Memory B cell (primary cell): ENCODE data around the gene EXOSC1.

Source experiments
- ATAC-seq: fragments of 150-1000 bp; cut with Tn5 transposase; 2 replicates; pipeline ENCODE4 v1.10.0; 2021; ENCODE audit warnings: low read depth, mild to moderate bottlenecking, moderate library complexity
- DNase-seq, 2 donors: peaks; one replicate each; pipeline ENCODE4 v3.0.0; 2022; ENCODE audit warnings: low spot score in 2 of 2
- H3K27ac Mint-ChIP-seq: one replicate; pipeline ENCODE4 v1.8.0; 2022; ENCODE audit warnings: mild to moderate bottlenecking, moderate library complexity, mixed read lengths
- H3K27me3 Mint-ChIP-seq: one replicate; pipeline ENCODE4 v1.8.0; 2022; ENCODE audit warnings: mixed read lengths
- H3K36me3 Mint-ChIP-seq: one replicate; pipeline ENCODE4 v1.8.0; 2022; ENCODE audit warnings: mild to moderate bottlenecking, mixed read lengths
- H3K4me1 Mint-ChIP-seq: one replicate; pipeline ENCODE4 v1.8.0; 2022; ENCODE audit warnings: mixed read lengths
- H3K4me3 Mint-ChIP-seq: one replicate; pipeline ENCODE4 v1.8.0; 2022; ENCODE audit warnings: mild to moderate bottlenecking, moderate library complexity, mixed read lengths
- H3K9me3 Mint-ChIP-seq: one replicate; pipeline ENCODE4 v1.8.0; 2022; ENCODE audit warnings: mixed read lengths

Gene EXOSC1

GRCh38 chr10:97468162-97468561 is 22.4 kb upstream of the EXOSC1 start:
- no peak overlapping the region for H3K4me3 Mint-ChIP-seq
- no peaks in the 10 kb centered on the region for H3K27me3 Mint-ChIP-seq
- no peak overlapping the region for H3K27ac Mint-ChIP-seq
- peaks cover 12% of the 10 kb centered on the region for H3K36me3 Mint-ChIP-seq
- DNase-seq (no peak), ATAC-seq (no peak)
- no peaks in the 10 kb centered on the region for H3K4me1 Mint-ChIP-seq
- H3K9me3 Mint-ChIP-seq = no peaks in the 10 kb centered on the region

GRCh38 chr10:97466755-97467154 is 20.9 kb upstream of the EXOSC1 start:
- DNase-seq (no peak), ATAC-seq (no peak)
- no peak overlapping the region for H3K4me3 Mint-ChIP-seq
- H3K36me3 Mint-ChIP-seq = peaks cover 15% of the 10 kb centered on the region
- H3K27ac Mint-ChIP-seq = no peak overlapping the region
- no peaks in the 10 kb centered on the region for H3K4me1 Mint-ChIP-seq
- H3K27me3 Mint-ChIP-seq = no peaks in the 10 kb centered on the region
- H3K9me3 Mint-ChIP-seq = no peaks in the 10 kb centered on the region

- Mint-ChIP-seq H3K4me1 (no peaks in the 10 kb centered on the region), H3K4me3 (no peak overlapping the region), H3K36me3 (peaks cover 16% of the 10 kb centered on the region), H3K27me3 (no peaks in the 10 kb centered on the region), H3K9me3 (no peaks in the 10 kb centered on the region), H3K27ac (no peak overlapping the region)
- DNase-seq (no peak), ATAC-seq (no peak)
Observed at GRCh38 chr10:97465982-97466381, 20.2 kb upstream of the EXOSC1 start.

DNA sequence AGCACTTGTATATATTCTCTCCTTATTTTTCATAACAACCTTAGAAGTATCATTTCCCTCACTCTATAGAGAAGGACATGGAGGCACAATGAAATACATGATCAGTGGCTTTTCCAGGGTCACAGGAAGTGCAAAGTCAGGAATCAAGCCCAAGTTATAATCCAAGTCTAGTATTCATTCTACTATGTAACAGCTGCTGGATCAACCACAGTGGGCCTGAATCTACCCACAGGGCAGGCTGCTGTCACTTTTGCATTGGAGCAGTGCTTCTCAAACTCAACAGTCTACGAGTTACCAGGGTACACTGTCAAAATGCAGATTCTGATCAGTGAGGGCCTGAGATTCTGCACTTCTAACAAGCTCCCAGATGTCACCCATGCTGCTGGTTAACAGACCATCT is 18.4 kb upstream of the EXOSC1 start:
- Mint-ChIP-seq H3K9me3 (no peaks in the 10 kb centered on the region), H3K27me3 (no peaks in the 10 kb centered on the region), H3K36me3 (peaks cover 20% of the 10 kb centered on the region), H3K27ac (peak overlapping the region; percentile 17), H3K4me3 (no peak overlapping the region), H3K4me1 (no peaks in the 10 kb centered on the region)
- no peak for DNase-seq
- no peak for ATAC-seq

- ATAC-seq = peak; percentile 56
- Mint-ChIP-seq H3K36me3 (peaks cover 25% of the 10 kb centered on the region), H3K9me3 (no peaks in the 10 kb centered on the region), H3K4me1 (no peaks in the 10 kb centered on the region), H3K27ac (peak overlapping the region; percentile 17), H3K27me3 (no peaks in the 10 kb centered on the region), H3K4me3 (no peak overlapping the region)
- peak; percentile 35 to 38 for DNase-seq
Observed at GRCh38 chr10:97463363-97464132, 17.7 kb upstream of the EXOSC1 start.

- DNase-seq (no peak), ATAC-seq (no peak)
- Mint-ChIP-seq H3K4me1 (no peaks in the 10 kb centered on the region), H3K36me3 (peaks cover 28% of the 10 kb centered on the region), H3K9me3 (no peaks in the 10 kb centered on the region), H3K27me3 (no peaks in the 10 kb centered on the region), H3K27ac (no peak overlapping the region), H3K4me3 (no peak overlapping the region)
Observed at GRCh38 chr10:97462309-97462708, 16.5 kb upstream of the EXOSC1 start.

DNA sequence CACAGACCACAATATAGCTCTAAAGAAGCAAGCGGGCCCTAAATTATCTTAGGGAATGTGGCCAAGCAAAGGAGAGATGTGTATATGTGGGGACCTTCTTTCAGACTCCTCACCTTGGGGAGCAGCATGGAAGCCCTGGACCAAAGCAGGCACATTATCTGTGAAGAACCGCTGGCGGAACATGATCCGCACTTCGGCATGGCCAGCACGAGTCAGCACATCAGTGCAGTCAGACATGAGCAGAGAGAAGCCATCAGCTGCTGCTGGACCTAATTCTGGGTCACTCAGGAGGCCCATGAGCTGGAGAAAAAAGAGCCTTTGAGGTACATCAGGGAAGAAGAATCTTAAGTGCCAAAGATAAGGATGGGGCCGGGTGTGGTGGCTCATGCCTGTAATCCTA is 14.1 kb upstream of the EXOSC1 start:
- Mint-ChIP-seq H3K36me3 (peaks cover 26% of the 10 kb centered on the region), H3K4me1 (no peaks in the 10 kb centered on the region), H3K27me3 (no peaks in the 10 kb centered on the region), H3K9me3 (no peaks in the 10 kb centered on the region), H3K4me3 (no peak overlapping the region), H3K27ac (no peak overlapping the region)
- ATAC-seq (no peak), DNase-seq (no peak)

DNA sequence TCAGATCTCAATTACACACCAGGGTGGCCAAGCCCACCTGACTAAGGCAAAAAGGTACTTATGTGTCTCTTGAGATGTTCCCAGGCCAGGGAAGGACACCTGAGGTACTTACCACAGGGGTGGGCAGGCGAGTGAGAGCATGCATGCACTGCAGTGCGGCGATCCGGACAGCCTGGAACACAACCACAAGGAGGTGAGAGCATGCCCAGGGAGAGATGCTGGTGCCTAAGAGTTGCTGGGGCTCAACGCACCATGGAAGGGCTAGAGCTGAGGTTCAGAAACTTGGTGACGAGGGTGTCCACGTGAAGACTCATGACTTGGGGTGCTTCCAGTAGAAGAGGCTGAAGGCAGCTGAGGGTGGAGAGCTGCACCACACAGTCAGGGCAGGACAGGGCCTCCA is 13.3 kb upstream of the EXOSC1 start:
- Mint-ChIP-seq H3K4me3 (no peak overlapping the region), H3K4me1 (no peaks in the 10 kb centered on the region), H3K27ac (no peak overlapping the region), H3K9me3 (no peaks in the 10 kb centered on the region), H3K36me3 (peaks cover 25% of the 10 kb centered on the region), H3K27me3 (no peaks in the 10 kb centered on the region)
- no peak for DNase-seq
- no peak for ATAC-seq

- Mint-ChIP-seq H3K4me1 (no peaks in the 10 kb centered on the region), H3K27me3 (no peaks in the 10 kb centered on the region), H3K36me3 (peaks cover 21% of the 10 kb centered on the region), H3K27ac (peak overlapping the region; percentile 48), H3K9me3 (no peaks in the 10 kb centered on the region), H3K4me3 (no peak overlapping the region)
- DNase-seq (no peak), ATAC-seq (no peak)
Observed at GRCh38 chr10:97456686-97457065, 10.9 kb upstream of the EXOSC1 start.

- H3K4me1 Mint-ChIP-seq = no peaks in the 10 kb centered on the region
- no peaks in the 10 kb centered on the region for H3K9me3 Mint-ChIP-seq
- H3K27me3 Mint-ChIP-seq = no peaks in the 10 kb centered on the region
- DNase-seq (no peak), ATAC-seq (no peak)
- peaks cover 19% of the 10 kb centered on the region for H3K36me3 Mint-ChIP-seq
- peak overlapping the region; percentile 48 for H3K27ac Mint-ChIP-seq
- no peak overlapping the region for H3K4me3 Mint-ChIP-seq
Observed at GRCh38 chr10:97456034-97456685, 10.4 kb upstream of the EXOSC1 start.

DNA sequence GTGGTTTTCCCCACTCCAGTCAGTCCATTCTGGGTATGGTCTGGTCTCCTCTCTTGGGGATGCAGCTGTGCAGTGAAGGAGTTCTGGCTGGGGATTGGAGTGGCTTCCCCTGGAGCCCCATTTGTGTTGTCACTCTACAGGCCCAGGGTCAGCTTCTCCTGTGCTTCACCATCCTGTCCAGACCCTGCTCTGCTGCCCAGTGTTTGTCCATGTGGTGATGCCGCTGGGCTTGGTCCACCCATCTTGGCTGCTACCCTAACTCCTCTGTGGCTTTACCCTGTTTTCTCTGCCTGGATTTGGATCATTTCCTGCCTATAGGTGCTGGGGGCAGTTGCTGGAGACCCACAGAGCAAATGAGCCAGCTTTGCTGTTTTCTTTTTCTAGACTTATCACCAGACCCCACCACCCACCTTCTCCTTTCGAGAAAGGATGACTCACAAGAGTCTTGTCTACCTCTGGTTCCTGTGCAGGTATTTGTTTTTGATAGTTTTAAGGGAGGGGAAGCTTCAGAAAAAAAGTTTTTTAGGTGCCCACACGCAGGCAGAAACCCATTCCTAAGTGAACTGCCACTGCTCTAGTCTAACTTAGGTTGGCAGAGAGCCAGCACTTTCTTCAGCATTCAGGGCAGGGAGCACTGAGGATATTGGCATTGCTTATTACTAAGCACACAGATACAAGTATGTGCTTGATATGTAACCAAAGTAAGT is 8.7 kb upstream of the EXOSC1 start:
- Mint-ChIP-seq H3K27me3 (no peaks in the 10 kb centered on the region), H3K4me1 (peaks cover 7% of the 10 kb centered on the region), H3K9me3 (no peaks in the 10 kb centered on the region), H3K36me3 (peaks cover 16% of the 10 kb centered on the region), H3K27ac (peak overlapping the region; percentile 59), H3K4me3 (no peak overlapping the region)
- DNase-seq = no peak
- ATAC-seq = no peak

- Mint-ChIP-seq H3K9me3 (no peaks in the 10 kb centered on the region), H3K27ac (no peak overlapping the region), H3K36me3 (peaks cover 6% of the 10 kb centered on the region), H3K4me3 (no peak overlapping the region), H3K27me3 (no peaks in the 10 kb centered on the region), H3K4me1 (peaks cover 11% of the 10 kb centered on the region)
- DNase-seq (no peak), ATAC-seq (no peak)
Observed at GRCh38 chr10:97452352-97452751, 6.5 kb upstream of the EXOSC1 start.

GRCh38 chr10:97451605-97452004 is 5.8 kb upstream of the EXOSC1 start:
- Mint-ChIP-seq H3K27me3 (no peaks in the 10 kb centered on the region), H3K36me3 (peaks cover 6% of the 10 kb centered on the region), H3K4me1 (peaks cover 11% of the 10 kb centered on the region), H3K27ac (no peak overlapping the region), H3K4me3 (no peak overlapping the region), H3K9me3 (no peaks in the 10 kb centered on the region)
- ATAC-seq (no peak), DNase-seq (no peak)

- ATAC-seq (no peak), DNase-seq (no peak)
- Mint-ChIP-seq H3K27me3 (no peaks in the 10 kb centered on the region), H3K9me3 (no peaks in the 10 kb centered on the region), H3K36me3 (peaks cover 6% of the 10 kb centered on the region), H3K4me1 (peaks cover 13% of the 10 kb centered on the region), H3K4me3 (no peak overlapping the region), H3K27ac (no peak overlapping the region)
Observed at GRCh38 chr10:97450828-97451227, 5.0 kb upstream of the EXOSC1 start.
